Right lobe of liver (tissue), 6 donors: ENCODE data around the gene LYPLAL1. TPM values are rescaled to one million over a fixed set of nuclear protein-coding genes. Genes with fewer than 3 reads are reported as not detected.
"Not testable (repeated sequence)": the region's sequence is repeated elsewhere in the genome, so short reads cannot be mapped to it uniquely, and the experiment has no call there.

ENCODE experiments used
- ATAC-seq, 4 donors: fragments of 200-7000 bp; cut with Tn5 transposase; one replicate each; pipeline ENCODE4 v1.9.1; 2020; ENCODE audit warnings: mild to moderate bottlenecking in 4 of 4, moderate library complexity in 4 of 4
- DNase-seq, 3 donors: peaks; one replicate each; pipeline ENCODE4 v3.0.0-alpha.2; 2020
- H3K27ac ChIP-seq, 3 donors: fragments of 200-600 bp; one replicate each; pipeline ENCODE4 v1.8.0; 2022
- H3K27me3 ChIP-seq, 2 donors: fragments of 200-600 bp; one replicate each; pipeline ENCODE4 v1.8.0; 2022
- H3K36me3 ChIP-seq, 4 donors: fragments of 200-600 bp; sonication (generic) in 1 of 4; one replicate each; pipeline versions ENCODE4 v1.5.1 to v1.8.0; 2017 to 2022; ENCODE audit warnings: control low read depth in 1 of 4
- H3K4me1 ChIP-seq, 4 donors: fragments of 200-600 bp; sonication (generic) in 1 of 4; one replicate each; pipeline versions ENCODE4 v1.5.1 to v1.8.0; 2017 to 2022; ENCODE audit warnings: control low read depth in 1 of 4
- H3K4me3 ChIP-seq, 3 donors: fragments of 200-600 bp; one replicate each; pipeline ENCODE4 v1.8.0; 2022
- H3K9me3 ChIP-seq, 4 donors: fragments of 200-600 bp; sonication (generic) in 1 of 4; one replicate each; pipeline versions ENCODE4 v1.5.1 to v1.8.0; 2017 to 2022; ENCODE audit warnings: control low read depth in 1 of 4
- POLR2A ChIP-seq: fragments of 450-650 bp; IDR thresholded peaks from one replicate; pipeline ENCODE4 v1.6.1; 2017; ENCODE audit warnings: antibody characterized with exemption, mild to moderate bottlenecking
- WGBS: methylation state at CpG from one replicate; pipeline ENCODE4 v1.1.6; 2018; ENCODE audit warnings: low coverage, low lambda C conversion rate; ENCODE audit not compliant: insufficient coverage; ENCODE audit errors: missing lambda C conversion rate; 5-methylcytosine and 5-hydroxymethylcytosine counted together
- intact Hi-C, 2 donors: fragments of 100-400 bp; cut with DNase I; formaldehyde crosslinking; loops; one replicate each; pipeline versions ENCODE4 v1.11.2 to v1.14.1; 2022
- total RNA-seq, 6 experiments: library from RNA; depleted of rRNA in 2 of 6; stranded (reverse); fragments of >200 nt in 2 of 6; fragmentation: NEBNext Ultra II Directional in 3 of 6; extraction: Animal tissue kit (Norgen Biotek cat#: 25700) in 3 of 6; gene quantifications; one replicate each; pipeline versions ENCODE4 v1.1.0 to v1.2.4, GENCODE V29; 2016 to 2023
- TF ChIP-seq, protein P1 (sequence below), 4 donors: fragments of 200-600 bp in 3 of 4; fragments of 450-650 bp in 1 of 4; IDR thresholded peaks; one replicate each; pipeline versions ENCODE4 v1.5.1 to v1.8.0; 2016 to 2022; ENCODE audit warnings: antibody characterized with exemption in 4 of 4, mild to moderate bottlenecking in 2 of 4
- donor health status: DM: no; HTN: yes; CAD: no.
- donor health status: DM: no; HTN: no; CAD: no.
- donor health status: DM: no; HTN: no; CAD: no.
- donor health status: DM: no; HTN: yes; CAD: no.
- donor health status: DM: no; HTN: yes; CAD: no.

The LYPLAL1 gene
- total RNA-seq, 6 experiments from 2014 or later: 16.5 to 33.6 (median 22.2) TPM

DNA sequence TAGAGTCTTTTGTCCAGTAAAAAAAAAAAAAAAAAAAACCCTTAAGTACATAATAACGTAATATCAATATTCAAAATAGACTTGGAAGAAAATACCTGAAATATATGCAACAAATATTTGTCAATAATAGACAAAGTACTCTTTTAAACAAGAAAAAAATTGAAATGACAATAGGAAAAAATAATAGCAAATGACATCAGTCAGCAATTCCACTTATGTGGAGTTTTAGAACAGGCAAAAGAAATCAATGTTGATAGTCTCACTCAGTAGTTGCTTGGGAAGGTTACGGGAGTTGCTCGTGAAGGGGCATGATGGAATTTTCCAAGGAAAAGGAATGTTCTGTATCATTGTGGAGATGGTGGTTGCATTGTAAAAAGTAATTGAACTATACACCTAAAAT lies 16.9 kb downstream of the LYPLAL1 start:
- DNase-seq: no peak
- no peaks in the 10 kb centered on the region for H3K27me3 ChIP-seq
- peaks cover 0 to 27% (median 8%) of the 10 kb centered on the region in 4 donors for H3K4me1 ChIP-seq
- no peak for TF ChIP-seq POLR2A
- TF ChIP-seq, protein P1, sequence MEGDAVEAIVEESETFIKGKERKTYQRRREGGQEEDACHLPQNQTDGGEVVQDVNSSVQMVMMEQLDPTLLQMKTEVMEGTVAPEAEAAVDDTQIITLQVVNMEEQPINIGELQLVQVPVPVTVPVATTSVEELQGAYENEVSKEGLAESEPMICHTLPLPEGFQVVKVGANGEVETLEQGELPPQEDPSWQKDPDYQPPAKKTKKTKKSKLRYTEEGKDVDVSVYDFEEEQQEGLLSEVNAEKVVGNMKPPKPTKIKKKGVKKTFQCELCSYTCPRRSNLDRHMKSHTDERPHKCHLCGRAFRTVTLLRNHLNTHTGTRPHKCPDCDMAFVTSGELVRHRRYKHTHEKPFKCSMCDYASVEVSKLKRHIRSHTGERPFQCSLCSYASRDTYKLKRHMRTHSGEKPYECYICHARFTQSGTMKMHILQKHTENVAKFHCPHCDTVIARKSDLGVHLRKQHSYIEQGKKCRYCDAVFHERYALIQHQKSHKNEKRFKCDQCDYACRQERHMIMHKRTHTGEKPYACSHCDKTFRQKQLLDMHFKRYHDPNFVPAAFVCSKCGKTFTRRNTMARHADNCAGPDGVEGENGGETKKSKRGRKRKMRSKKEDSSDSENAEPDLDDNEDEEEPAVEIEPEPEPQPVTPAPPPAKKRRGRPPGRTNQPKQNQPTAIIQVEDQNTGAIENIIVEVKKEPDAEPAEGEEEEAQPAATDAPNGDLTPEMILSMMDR (IDR thresholded peaks at IDR 0.05): no peak
- H3K27ac ChIP-seq: no peak overlapping the region
- no peaks in the 10 kb centered on the region for H3K36me3 ChIP-seq
- ATAC-seq: no peak
- H3K9me3 ChIP-seq: no peaks in the 10 kb centered on the region
- intact Hi-C loops: no loop called here
- WGBS: 61% methylated on average over 3 of the region's 3 CpGs
- H3K4me3 ChIP-seq: no peak overlapping the region

DNA sequence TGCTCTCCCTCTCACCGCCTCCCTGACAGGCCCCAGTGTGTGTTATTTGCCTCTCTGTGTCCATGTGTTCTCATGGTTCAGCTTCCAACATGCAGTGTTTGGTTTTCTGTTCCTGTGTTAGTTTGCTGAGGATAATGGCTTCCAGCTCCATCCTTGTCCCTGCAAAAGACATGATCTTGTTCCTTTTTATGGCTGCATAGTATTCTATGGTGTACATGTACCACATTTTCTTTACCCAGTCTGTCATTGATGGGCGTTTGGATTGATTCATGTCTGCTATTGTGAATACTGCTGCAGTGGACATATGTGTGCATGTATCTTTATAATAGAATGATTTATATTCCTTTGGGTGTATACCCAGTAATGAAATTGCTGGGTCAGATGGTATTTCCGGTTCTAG lies 22.2 kb downstream of the LYPLAL1 start:
- H3K4me3 ChIP-seq, DNase-seq, H3K4me1 ChIP-seq, H3K9me3 ChIP-seq, intact Hi-C loops, H3K36me3 ChIP-seq, H3K27me3 ChIP-seq, ATAC-seq, H3K27ac ChIP-seq: not testable (repeated sequence)
- WGBS: 95% methylated on average over 3 of the region's 3 CpGs

DNA sequence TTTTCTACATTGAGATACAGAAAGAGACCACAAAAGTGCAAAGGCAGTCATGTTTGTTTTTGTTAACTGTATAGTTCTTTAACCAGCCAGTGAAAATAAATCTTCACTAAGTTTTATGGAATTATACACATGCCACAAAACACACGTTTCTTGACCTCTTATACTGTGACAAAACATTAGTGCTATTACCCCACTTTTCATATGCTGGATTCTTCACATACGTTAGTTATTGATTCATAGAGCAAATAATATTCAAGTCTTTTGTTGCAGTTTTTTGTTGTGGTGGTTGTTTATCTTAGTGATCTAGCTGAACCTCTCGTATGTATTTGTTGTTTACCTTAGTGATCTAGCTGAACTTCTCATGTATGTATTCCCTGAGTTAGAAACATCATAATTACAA lies 28.0 kb downstream of the LYPLAL1 start:
- H3K27ac ChIP-seq: no peak overlapping the region

DNA sequence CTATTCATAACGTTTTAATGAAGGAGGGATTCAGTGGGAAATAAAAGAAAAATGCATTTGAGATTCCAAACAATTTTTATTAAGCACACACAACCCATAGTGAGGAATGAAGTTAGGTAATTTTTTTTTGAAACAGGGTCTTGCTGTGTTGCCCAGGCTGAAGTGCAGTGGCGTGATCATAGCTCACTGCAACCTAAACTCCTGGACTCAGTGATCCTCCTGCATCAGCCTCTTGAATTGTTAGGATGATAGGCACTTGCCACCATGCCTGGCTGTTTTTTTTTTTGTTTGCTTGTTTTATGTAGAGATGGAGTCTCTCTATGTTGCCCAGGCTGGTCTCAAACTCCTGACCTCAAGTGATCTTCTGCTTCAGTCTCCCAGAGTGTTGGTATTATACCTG lies 28.9 kb downstream of the LYPLAL1 start:
- Histone ChIP-seq H3K27me3 (no peaks in the 10 kb centered on the region), H3K4me1 (peaks cover 0 to 4% (median 0%) of the 10 kb centered on the region in 4 donors), H3K27ac (no peak overlapping the region), H3K9me3 (no peaks in the 10 kb centered on the region), H3K4me3 (no peak overlapping the region), H3K36me3 (no peaks in the 10 kb centered on the region)
- 56% methylated on average over 1 of the region's 2 CpGs for WGBS
- ATAC-seq (no peak), DNase-seq (no peak)
- TF ChIP-seq, protein P1 (IDR thresholded peaks at IDR 0.05): no peak
- intact Hi-C loops: no loop called here

More for the DNA sequence above, 28.0 kb downstream of the LYPLAL1 start:
- Histone ChIP-seq H3K9me3 (no peaks in the 10 kb centered on the region), H3K27me3 (no peaks in the 10 kb centered on the region), H3K4me1 (peaks cover 0 to 4% (median 0%) of the 10 kb centered on the region in 4 donors), H3K4me3 (no peak overlapping the region), H3K36me3 (no peaks in the 10 kb centered on the region)
- intact Hi-C loops: no loop called here
- ATAC-seq (no peak), DNase-seq (no peak)
- TF ChIP-seq POLR2A: no peak
- TF ChIP-seq, protein P1 (IDR thresholded peaks at IDR 0.05): no peak
- 85% methylated on average over 3 of the region's 3 CpGs for WGBS

DNA sequence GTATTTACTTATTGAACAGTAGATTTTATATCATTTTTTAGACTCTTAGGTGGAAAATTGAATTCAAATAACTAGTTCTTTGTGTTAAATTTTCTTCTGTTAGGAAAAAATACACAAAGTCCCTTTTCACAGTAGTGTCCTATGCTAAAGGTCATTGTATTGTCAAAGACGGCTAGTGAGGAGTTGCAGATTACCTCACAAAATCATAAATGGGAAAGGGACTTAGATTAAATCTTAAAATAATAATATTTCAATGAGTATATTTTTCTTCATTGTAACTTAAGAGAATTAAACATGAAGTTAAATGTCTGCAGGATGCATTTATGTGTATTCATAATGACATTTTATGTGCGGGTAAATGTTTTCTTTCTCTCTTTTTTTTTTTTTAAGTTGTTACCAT lies 32.7 kb downstream of the LYPLAL1 start:
- intact Hi-C loops: no loop called here

More for the DNA sequence above, 32.7 kb downstream of the LYPLAL1 start:
- no peak for DNase-seq
- ATAC-seq: no peak
- no peaks in the 10 kb centered on the region for H3K9me3 ChIP-seq
- TF ChIP-seq, protein P1 (IDR thresholded peaks at IDR 0.05): no peak
- no peak for TF ChIP-seq POLR2A
- H3K27ac ChIP-seq: no peak overlapping the region
- no peaks in the 10 kb centered on the region for H3K27me3 ChIP-seq
- H3K4me1 ChIP-seq: peaks cover 0 to 4% (median 0%) of the 10 kb centered on the region in 4 donors
- WGBS: 68% methylated on average over 2 of the region's 2 CpGs
- H3K36me3 ChIP-seq: peaks cover 0 to 6% (median 3%) of the 10 kb centered on the region in 4 donors
- no peak overlapping the region for H3K4me3 ChIP-seq
